Measurements from ENCODE around the gene MCM9.

MCM9 gene

GRCh38 chr6:118934461-118935330, at the start of gene MCM9:
MCM9 (minus strand) TSS chr6:118935159; CDS start chr6:118931723, 3,436 bp downstream.
- peak; percentile 88 for DNase-seq

DNA sequence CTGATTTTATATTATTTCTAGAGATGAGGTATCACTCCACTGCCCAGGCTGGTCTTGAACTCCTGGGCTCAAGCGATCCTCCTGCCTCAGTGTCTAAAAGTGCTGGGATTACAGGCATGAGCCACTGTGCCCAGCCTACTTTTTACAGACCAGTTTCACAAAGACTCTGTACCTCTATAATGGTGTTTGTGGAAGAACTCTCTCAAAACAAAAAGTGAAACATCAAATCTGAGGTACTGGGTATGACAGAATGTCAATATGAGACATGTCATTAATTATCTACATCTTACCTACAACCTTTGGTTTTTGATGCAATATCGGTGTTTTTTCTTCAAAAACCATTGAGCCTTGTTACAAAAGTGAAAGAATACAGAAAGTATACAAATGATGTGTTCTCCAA, 49.4 kb upstream of the MCM9 start:
- no peak for DNase-seq

DNA sequence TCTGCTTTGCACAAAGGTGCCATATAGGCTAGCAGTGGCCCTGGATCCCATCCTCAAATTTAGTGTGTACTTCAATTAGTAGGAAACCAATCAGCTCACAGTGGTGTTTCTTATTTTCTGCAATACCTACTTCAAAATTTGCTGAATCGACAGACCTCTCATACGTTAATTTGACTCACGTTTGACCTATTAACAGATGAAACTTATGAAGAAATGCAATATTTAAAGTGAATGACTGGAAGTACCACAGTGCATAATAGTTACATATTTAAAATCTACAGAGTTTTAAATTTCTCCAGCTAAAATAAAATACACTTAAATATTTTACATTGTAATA, 47.6 kb upstream of the MCM9 start:
- DNase-seq, result no peak

- DNase-seq, result no peak
These were observed 47.1 kb upstream of the MCM9 start for GRCh38 chr6:118981884-118982574.

- no peak for DNase-seq
These were observed 45.1 kb upstream of the MCM9 start for GRCh38 chr6:118980063-118980462.

DNA sequence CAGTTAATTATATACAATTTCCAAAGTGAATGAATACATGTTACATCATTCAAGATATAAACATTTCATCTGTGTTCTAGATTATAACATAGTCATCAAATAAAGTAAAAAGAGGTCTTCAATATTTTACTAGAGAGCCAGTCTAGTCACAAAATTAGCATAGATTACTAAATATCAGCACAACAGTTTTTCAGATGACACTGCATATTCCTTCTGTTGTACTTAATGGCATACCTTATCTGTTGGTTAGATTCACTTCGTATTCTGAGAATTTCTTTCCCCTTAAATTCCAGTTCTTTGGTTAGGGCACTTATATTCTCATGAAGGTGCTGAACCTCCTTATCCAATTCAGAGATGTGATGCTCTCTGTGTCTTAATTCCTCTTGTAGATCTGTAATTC, 39.8 kb upstream of the MCM9 start:
- no peak for DNase-seq

DNA sequence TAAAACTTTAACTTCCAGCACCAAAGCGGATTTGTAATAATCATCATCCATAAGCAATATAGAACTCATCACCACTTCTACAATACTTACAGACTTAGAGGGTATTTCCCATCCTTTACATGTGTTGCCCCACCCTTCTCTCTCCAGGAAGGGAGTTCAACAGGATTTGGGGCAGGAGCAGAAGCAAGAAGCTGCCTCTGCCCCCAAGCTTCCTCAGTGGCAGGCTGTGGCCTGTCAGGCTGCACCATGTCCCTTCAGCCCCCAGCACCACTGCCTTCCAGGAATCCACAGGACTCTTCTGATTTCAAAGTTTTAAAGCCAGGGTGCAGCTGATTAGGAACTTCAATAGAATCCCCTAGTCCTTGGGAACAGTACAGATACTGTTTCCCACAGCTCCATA, 36.7 kb upstream of the MCM9 start:
- no peak for DNase-seq

- DNase-seq, result no peak
These were observed 35.9 kb upstream of the MCM9 start for GRCh38 chr6:118970866-118971265.

DNA sequence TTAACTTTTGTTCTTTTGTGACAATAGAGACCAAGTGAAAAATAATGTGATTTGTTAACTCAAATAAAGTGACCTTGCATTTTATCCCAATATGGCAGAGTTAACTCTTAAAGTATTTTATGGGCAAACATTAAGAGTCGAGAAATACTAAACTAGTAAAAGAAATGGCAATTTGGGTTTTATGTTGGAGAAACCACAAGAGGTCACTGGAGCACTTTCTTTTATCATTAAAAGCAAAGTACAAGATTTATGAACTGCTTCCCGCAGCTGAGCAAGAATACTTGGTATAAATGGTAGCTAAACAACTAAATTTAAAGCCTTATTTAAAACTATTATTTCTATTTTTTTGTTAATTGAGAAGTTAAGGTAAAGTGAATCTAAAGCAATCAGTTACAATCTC, 33.5 kb upstream of the MCM9 start:
- DNase-seq, result no peak

DNA sequence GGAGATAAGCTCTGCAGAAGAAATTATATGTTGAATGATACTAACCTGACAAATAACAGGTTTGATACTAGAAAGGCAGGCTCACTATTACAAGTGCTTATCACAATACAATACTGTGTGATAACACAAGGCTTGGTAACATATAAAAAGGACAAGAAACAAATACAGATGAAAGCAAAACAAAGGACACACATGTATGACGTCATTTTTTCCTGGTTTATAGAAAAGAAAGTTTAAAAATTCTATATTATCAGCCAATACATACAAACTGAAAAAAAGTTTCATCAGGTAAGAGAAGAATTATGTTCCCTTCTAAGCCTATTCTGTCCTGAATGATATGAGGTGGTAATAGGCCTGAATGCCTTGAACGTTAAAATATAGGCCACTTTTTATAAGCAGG, 32.3 kb upstream of the MCM9 start:
- DNase-seq, result no peak

- no peak for DNase-seq
These were observed 30.9 kb upstream of the MCM9 start for GRCh38 chr6:118965843-118966370.

GRCh38 chr6:118965371-118965770, 30.4 kb upstream of the MCM9 start:
- DNase-seq, result no peak

- DNase-seq, result no peak
These were observed 28.0 kb upstream of the MCM9 start for GRCh38 chr6:118963003-118963402.

GRCh38 chr6:118959903-118960302, 24.9 kb upstream of the MCM9 start:
- no peak for DNase-seq

DNA sequence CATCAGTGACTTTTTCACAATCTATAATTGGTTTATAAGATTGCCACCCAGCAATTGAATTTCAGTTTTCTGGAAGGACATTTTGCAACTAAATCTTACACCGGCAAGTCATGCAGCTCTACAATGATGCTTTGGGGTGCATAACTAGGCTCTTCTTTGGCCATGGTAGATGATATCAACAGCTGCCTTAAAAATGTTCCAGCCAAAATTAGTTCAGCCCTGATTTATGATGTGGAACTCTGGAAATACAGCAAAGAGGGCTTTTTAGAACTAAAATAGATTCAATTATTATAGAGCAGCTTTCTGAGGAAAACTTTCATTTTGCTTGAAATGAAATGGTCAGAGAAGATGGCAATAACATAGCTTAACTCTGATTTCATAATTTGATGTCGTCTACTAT, 18.4 kb upstream of the MCM9 start:
- DNase-seq, result no peak

GRCh38 chr6:118952683-118953082, 17.7 kb upstream of the MCM9 start:
- no peak for DNase-seq

DNA sequence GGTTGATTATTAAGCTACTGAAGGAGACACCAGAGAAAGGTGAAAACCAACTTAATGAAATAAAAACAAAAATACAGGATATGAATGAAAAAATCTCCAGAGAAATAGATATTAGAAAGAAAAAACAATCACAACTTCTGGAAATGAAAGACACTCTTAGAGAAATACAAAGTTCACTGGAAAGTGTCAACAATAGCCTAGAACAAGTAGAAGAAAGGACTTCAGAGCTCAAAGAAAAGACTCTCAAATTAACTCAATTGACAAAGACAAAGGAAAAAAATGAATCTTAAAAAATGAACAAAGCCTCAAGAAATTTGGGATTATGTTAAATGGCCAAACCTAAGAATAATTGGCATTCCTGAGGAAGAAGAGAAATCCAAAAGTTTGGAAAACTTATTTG, 10.3 kb upstream of the MCM9 start:
- no peak for DNase-seq

DNA sequence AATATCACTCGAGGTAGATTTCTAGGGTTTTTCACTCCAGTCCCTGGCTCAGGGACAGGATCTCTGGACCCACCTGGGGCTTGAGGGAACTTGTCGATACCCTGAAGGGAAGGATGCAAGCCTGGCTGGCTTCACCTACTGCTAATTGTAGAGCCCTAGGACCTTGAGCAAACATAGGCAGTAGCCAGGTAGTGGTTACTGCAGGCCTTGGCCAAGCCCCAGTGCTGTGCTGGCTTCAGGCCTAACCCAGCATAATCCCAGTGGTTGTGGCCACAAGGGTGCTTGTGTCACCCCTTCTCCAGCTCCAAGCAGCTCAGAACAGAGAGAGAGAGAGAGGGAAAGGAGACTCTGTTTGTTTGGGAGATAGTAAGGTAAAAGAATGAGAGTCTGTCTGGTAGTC, 5.8 kb upstream of the MCM9 start:
- DNase-seq, result no peak

DNA sequence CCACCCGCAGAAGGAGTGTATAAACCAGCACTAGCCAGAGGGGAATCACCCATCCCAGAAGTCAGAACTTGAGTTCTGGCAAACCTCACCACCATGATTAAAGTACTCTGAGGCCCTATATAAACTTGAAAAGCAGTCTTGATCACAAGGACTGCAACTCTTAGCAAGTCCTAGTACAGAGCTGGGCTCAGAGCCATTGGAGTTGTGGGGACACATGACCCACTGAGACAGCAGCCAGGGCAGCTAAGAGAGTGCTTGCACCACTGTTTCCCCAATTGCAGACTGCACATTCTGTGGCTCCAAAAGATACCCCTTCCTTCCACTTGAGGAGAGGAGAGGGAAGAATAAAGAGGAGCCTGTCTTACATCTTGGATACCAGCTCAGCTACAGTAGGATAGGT, 4.7 kb upstream of the MCM9 start:
- DNase-seq, result no peak

- DNase-seq, result no peak
These were observed 1.2 kb upstream of the MCM9 start for GRCh38 chr6:118935978-118936703.

- no peak for DNase-seq
These were observed 341 bp upstream of the MCM9 start for GRCh38 chr6:118935331-118935668.

DNA sequence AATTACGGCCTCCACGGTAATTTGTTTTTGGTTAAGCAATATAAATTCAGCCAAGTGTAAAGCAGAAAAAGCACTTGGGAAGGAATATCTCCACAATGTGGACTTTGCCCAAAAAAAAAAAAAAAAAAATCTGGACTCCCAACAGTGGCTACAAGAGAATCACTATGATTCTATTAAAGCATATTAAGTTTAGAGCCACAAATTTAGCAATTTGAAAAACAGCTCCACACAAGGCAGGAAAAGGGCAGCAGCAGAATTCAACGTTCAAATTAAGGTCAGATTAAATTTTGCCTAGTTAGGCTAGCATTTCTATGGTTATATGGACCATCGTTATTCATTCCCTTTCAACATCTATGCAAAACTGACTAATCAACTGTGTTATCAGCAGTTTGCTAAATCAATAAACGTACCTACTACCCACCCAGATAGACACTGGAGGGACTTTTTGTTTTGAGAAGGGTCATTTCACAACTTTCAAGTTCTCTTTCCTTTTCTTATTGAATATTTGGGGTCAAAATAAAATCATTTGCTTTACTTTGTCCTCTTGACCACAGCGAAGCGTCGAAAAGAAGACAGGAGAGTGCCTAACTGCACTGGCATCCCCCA, 1.0 kb downstream of the MCM9 start:
- DNase-seq, result no peak

DNA sequence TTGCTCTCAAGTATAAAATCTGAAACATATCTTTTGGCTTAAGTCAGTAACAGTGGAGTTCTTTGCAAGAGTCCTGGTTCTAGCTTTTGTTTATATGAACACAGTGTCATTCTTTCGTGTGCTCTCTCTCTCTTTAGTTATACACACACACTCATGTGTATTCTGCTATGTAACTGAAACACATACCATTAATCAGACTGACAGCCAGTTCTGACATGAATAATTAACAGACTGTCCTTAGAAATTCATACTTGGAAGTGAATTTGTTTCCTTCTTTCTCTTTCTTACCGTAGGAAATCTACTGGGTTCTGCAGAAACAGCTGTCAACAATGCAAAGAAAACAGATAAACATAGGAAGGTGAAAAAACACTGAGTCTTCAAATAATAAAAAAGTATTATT, 2.5 kb downstream of the MCM9 start:
- DNase-seq, result no peak
